SK-N-DZ (cell line): ENCODE data around the gene ABHD16A.

ENCODE experiments used
- DNase-seq: peaks from one replicate; pipeline ENCODE4 v3.0.0-alpha.2; 2015; ENCODE audit warnings: low spot score
- small RNA-seq, 2 experiments: library from RNA; depleted of rRNA; stranded (forward); fragments of <200 nt; gene quantifications; one replicate each; pipeline ENCODE3, GENCODE V24; 2014

ABHD16A gene

GRCh38 chr6:31642798-31643570 lies 60.1 kb downstream of the ABHD16A start:
- no peak for DNase-seq

- no peak for DNase-seq
Observed at GRCh38 chr6:31641370-31641769, 61.8 kb downstream of the ABHD16A start.

GRCh38 chr6:31640612-31641011 lies 62.5 kb downstream of the ABHD16A start:
- DNase-seq = no peak

DNA sequence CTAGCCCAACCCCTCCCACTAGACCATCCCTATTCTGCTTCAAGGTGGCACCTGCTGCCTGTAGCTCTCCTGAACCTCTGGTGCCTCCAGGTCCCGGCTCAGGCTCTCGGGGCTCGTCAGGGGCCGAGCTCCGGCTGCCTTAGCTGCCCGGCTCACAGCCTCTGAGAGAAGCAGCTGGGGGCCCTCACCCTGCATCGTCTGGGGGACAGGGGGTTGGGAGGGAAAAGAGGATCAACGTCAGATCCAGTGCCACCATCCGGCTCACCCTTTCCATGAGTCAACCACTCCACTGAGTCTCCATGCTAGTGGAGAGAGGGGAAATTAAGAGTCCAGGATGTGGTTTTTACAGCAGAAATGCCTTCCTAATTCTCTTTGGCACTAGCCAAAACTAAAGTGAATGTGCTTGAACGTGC lies 63.7 kb downstream of the ABHD16A start:
- DNase-seq = no peak

DNA sequence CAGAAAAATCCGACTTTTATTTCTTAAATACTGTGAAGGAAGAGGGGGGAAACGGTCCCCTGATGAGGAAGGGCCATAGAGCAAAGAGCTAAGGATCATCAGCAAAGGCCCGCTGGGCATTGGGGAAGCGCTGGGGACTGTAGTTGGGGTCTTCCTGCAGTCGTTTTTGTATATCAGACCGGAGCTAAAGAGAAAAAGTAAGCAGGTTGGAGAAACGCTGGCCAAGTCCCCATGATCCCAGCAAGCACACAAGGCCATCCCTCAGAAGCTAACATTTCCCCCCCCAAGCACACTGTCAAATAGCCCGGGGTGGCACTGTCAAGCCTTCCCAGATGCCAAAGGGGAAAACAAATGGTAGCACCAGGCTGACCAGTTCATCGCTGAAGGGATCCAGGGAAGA lies 64.1 kb downstream of the ABHD16A start:
- DNase-seq = no peak

Small RNAs within 50 kb of the gene (small RNA-seq; reads per million reads assigned to genes)
- gene LY6G6D (0 reads per million in 2 experiments), gene MIR4646 (0 to 0.04 reads per million in 2 experiments), gene RF00019 (0 reads per million in 2 experiments)
